Adrenal gland (tissue), 12 donors: ENCODE measurements around the gene WDR45. TPM values are rescaled to one million over a fixed set of nuclear protein-coding genes. Genes with fewer than 3 reads are reported as not detected.
A peak's percentile ranks its signal among the peaks of the same experiment; 100 is the strongest.

Experiments used
- DNase-seq, 7 donors: peaks; one replicate each; pipeline ENCODE4 v3.0.0-alpha.2; 2019 to 2020
- H3K27ac ChIP-seq, 5 donors: fragments of 200-600 bp; sonication (generic) in 4 of 5; 1 replicate in 3 of 5; 2 replicates in 2 of 5; pipeline versions ENCODE4 v1.5.1 to v1.8.0; 2016 to 2020; ENCODE audit warnings: mild to moderate bottlenecking in 1 of 5
- H3K27me3 ChIP-seq: fragments of 200-600 bp; 2 replicates; pipeline ENCODE4 v1.8.0; 2021
- H3K36me3 ChIP-seq, 2 donors: fragments of 200-600 bp; replicated peaks in 1 of 2; 1 replicate in 1 of 2; 2 replicates in 1 of 2; pipeline versions ENCODE4 v1.5.1 to v1.8.0; 2018 to 2022
- H3K4me1 ChIP-seq, 2 donors: fragments of 200-600 bp; replicated peaks in 1 of 2; 1 replicate in 1 of 2; 2 replicates in 1 of 2; pipeline versions ENCODE4 v1.5.1 to v1.8.0; 2018 to 2021
- H3K4me3 ChIP-seq, 4 donors: fragments of 200-600 bp; sonication (generic) in 3 of 4; one replicate each; pipeline ENCODE4 v1.5.1; 2016 to 2018
- H3K9me3 ChIP-seq, 3 donors: fragments of 200-600 bp; sonication (generic) in 1 of 3; replicated peaks in 1 of 3; 1 replicate in 2 of 3; 2 replicates in 1 of 3; pipeline versions ENCODE4 v1.5.1 to v1.8.0; 2016 to 2021
- CTCF ChIP-seq, 6 experiments: fragments of 450-650 bp in 4 of 6; fragments of 200-600 bp in 2 of 6; sonication (generic) in 1 of 6; IDR thresholded peaks; 1 replicate in 5 of 6; 2 replicates in 1 of 6; pipeline versions ENCODE4 v1.5.1 to v1.8.0; 2016 to 2021; ENCODE audit warnings: antibody characterized with exemption in 6 of 6, mild to moderate bottlenecking in 2 of 6, moderate library complexity in 1 of 6
- POLR2A ChIP-seq, 2 donors: fragments of 450-650 bp; IDR thresholded peaks; one replicate each; pipeline ENCODE4 v1.6.1; 2017; ENCODE audit warnings: antibody characterized with exemption in 2 of 2, mild to moderate bottlenecking in 2 of 2, moderate library complexity in 1 of 2
- WGBS, 4 donors: extraction: QIAGEN DNeasy Blood & Tissue Kit in 2 of 4; methylation state at CpG; one replicate each; pipeline versions ENCODE4 v1.1.5 to v1.1.7; 2013 to 2017; 5-methylcytosine and 5-hydroxymethylcytosine counted together
- intact Hi-C, 2 donors: fragments of 100-400 bp; cut with DNase I; formaldehyde crosslinking; loops; one replicate each; pipeline versions ENCODE4 v1.14.1 to v1.15.0; 2022 to 2023
- polyA plus RNA-seq, 3 donors: library from polyadenylated mRNA; stranded (reverse); fragments of 200-250 nt in 2 of 3; fragments of 350-450 nt in 1 of 3; fragmentation: Illumina TruSeq in 1 of 3; extraction: RNeasy Lipid Tissue Mini Kit (QIAGEN cat#74804) in 1 of 3; gene quantifications; one replicate each; pipeline ENCODE4 v1.2.3, GENCODE V29; 2013 to 2014
- total RNA-seq, 9 donors: library from RNA; depleted of rRNA in 4 of 9; stranded (reverse); fragments of >200 nt in 4 of 9; fragments of 120-200 nt in 1 of 9; fragmentation: NEBNext Ultra II Directional in 1 of 9; extraction: Animal tissue kit (Norgen Biotek cat#: 25700) in 1 of 9; gene quantifications; one replicate each; pipeline versions ENCODE4 v1.1.0 to v1.2.4, GENCODE V29; 2013 to 2023
- donor health status: healthy with polysubstance abuse.
- donor health status: Bipolar disorder and iron deficiency.
- donor health status: DM: yes; HTN: yes; CAD: no.
- donor health status: DM: no; HTN: no; CAD: no.
- donor health status: DM: no; HTN: no; CAD: no.
- donor health status: DM: yes; HTN: yes; CAD: no.

The WDR45 gene
- total and polyA plus RNA-seq, 12 donors, result 59.4 to 184 (median 110) TPM

GRCh38 chrX:49116076-49116475 is 36.4 kb upstream of the WDR45 start:
- TF ChIP-seq CTCF (IDR thresholded peaks at IDR 0.05), result no peak
- no peak for TF ChIP-seq POLR2A (IDR thresholded peaks at IDR 0.05)
- intact Hi-C loops, result no loop called here
- H3K4me1 ChIP-seq, result no peaks in the 10 kb centered on the region
- H3K27me3 ChIP-seq, result no peaks in the 10 kb centered on the region
- no peak overlapping the region for H3K4me3 ChIP-seq
- H3K27ac ChIP-seq, result no peak overlapping the region
- no peak for DNase-seq
- peaks cover 0 to 32% of the 10 kb centered on the region in 2 donors for H3K36me3 ChIP-seq
- H3K9me3 ChIP-seq, result no peaks in the 10 kb centered on the region
- WGBS, 4 donors, result 80 to 83% (median 83%) methylated on average over 8 of the region's 8 CpGs; no CpG with 5 or more reads in 1 of the 4 donors

GRCh38 chrX:49111791-49112190 is 32.1 kb upstream of the WDR45 start:
- DNase-seq, result peak in 1 of 7 donors; percentile 5
- Histone ChIP-seq H3K4me3 (no peak overlapping the region), H3K27ac (no peak overlapping the region), H3K9me3 (no peaks in the 10 kb centered on the region), H3K27me3 (no peaks in the 10 kb centered on the region), H3K36me3 (peaks cover 0 to 18% of the 10 kb centered on the region in 2 donors), H3K4me1 (no peaks in the 10 kb centered on the region)
- TF ChIP-seq POLR2A (IDR thresholded peaks at IDR 0.05), result no peak
- no peak for TF ChIP-seq CTCF (IDR thresholded peaks at IDR 0.05)
- 76 to 81% (median 79%) methylated on average over 3 of the region's 3 CpGs; no CpG with 5 or more reads in 1 of the 4 donors for WGBS, 4 donors
- intact Hi-C loops, result no loop called here

GRCh38 chrX:49110417-49110816 is 30.7 kb upstream of the WDR45 start:
- peaks cover 0 to 15% of the 10 kb centered on the region in 2 donors for H3K36me3 ChIP-seq
- DNase-seq, result no peak
- TF ChIP-seq POLR2A (IDR thresholded peaks at IDR 0.05), result no peak
- no peaks in the 10 kb centered on the region for H3K27me3 ChIP-seq
- 84 to 91% (median 88%) methylated on average over 3 of the region's 3 CpGs for WGBS, 4 donors
- intact Hi-C loops, result no loop called here
- H3K27ac ChIP-seq, result no peak overlapping the region
- H3K9me3 ChIP-seq, result no peaks in the 10 kb centered on the region
- no peaks in the 10 kb centered on the region for H3K4me1 ChIP-seq
- H3K4me3 ChIP-seq, result no peak overlapping the region

- Histone ChIP-seq H3K9me3 (no peaks in the 10 kb centered on the region), H3K36me3 (peaks cover 0 to 12% of the 10 kb centered on the region in 2 donors), H3K27ac (peak overlapping the region in 2 of 5 donors; percentile 40 to 68), H3K4me1 (no peaks in the 10 kb centered on the region), H3K27me3 (no peaks in the 10 kb centered on the region), H3K4me3 (no peak overlapping the region)
- no peak for TF ChIP-seq POLR2A (IDR thresholded peaks at IDR 0.05)
- TF ChIP-seq CTCF (IDR thresholded peaks at IDR 0.05), result no peak
- intact Hi-C loops, result no loop called here
- peak in 1 of 7 donors; percentile 19 for DNase-seq
- 50 to 59% (median 58%) methylated on average over 2 of the region's 2 CpGs for WGBS, 4 donors
These were observed 29.0 kb upstream of the WDR45 start for GRCh38 chrX:49108641-49109040.

GRCh38 chrX:49106930-49107329 is 27.2 kb upstream of the WDR45 start:
- no peaks in the 10 kb centered on the region for H3K4me1 ChIP-seq
- H3K9me3 ChIP-seq, result no peaks in the 10 kb centered on the region

More at GRCh38 chrX:49106930-49107329, 27.2 kb upstream of the WDR45 start:
- intact Hi-C loops, result no loop called here
- H3K36me3 ChIP-seq, result no peaks in the 10 kb centered on the region
- H3K27ac ChIP-seq, result peak overlapping the region in 3 of 5 donors; percentile 1 to 67 (median 56)
- no peaks in the 10 kb centered on the region for H3K27me3 ChIP-seq
- H3K4me3 ChIP-seq, result no peak overlapping the region
- WGBS, 4 donors, result 32 to 60% (median 40%) methylated on average over 4 to 7 of the region's 7 CpGs
- peak; percentile 17 to 55 (median 49) for TF ChIP-seq CTCF (IDR thresholded peaks at IDR 0.05)
- TF ChIP-seq POLR2A (IDR thresholded peaks at IDR 0.05), result no peak
- peak; percentile 26 to 78 (median 67) for DNase-seq
